ENCODE measurements around the gene UBXN10.

- TF ChIP-seq CTCF (IDR thresholded peaks at IDR 0.05), result no peak
- TF ChIP-seq POLR2A (IDR thresholded peaks at IDR 0.05), result no peak
Measured at GRCh38 chr1:20223551-20224419, 37.9 kb downstream of the UBXN10 start.
